HepG2 (cell line): ENCODE measurements around the gene NCKAP1. TPM values are rescaled to one million over a fixed set of nuclear protein-coding genes. Genes with fewer than 3 reads are reported as not detected.

Experiments used
- ATAC-seq: fragments of 200-7000 bp; cut with Tn5 transposase; 3 replicates; pipeline ENCODE4 v1.9.1; 2020; ENCODE audit warnings: mild to moderate bottlenecking, moderate library complexity
- BruUV-seq: library from RNA; stranded (reverse); fragments of 400-500 nt; replicated peaks from 2 replicates; lab custom pipeline; 2021; lab: Mats Ljungman, UMichigan
- CTCF ChIA-PET: fragments of 300-600 bp; formaldehyde crosslinking; extraction: SDS; loops from one replicate; lab custom pipeline; 2021; ENCODE audit warnings: low total read pairs, inconsistent platforms, low intra/inter-chr PET ratio; lab: Yijun Ruan, JAX
- POLR2A ChIA-PET: fragments of 350-600 bp; sonication (Branson Sonifier 250); formaldehyde crosslinking; loops from one replicate; lab custom pipeline; 2020; ENCODE audit warnings: antibody characterized with exemption, inconsistent platforms; lab: Yijun Ruan, JAX
- DNase-seq: peaks from one replicate; pipeline ENCODE4 v3.0.0-alpha.2; 2015; ENCODE audit warnings: low spot score
- FAIRE-seq: peaks from 3 replicates; lab custom pipeline; 2011; peaks lifted over from hg19 to GRCh38; lab: Jason Lieb, UNC
- H2AFZ ChIP-seq: one replicate; pipeline ENCODE4 v1.6.1; 2011; ENCODE audit warnings: low read length, inconsistent platforms
- H3K27ac ChIP-seq: fragments of 300-600 bp; 3 replicates; pipeline ENCODE4 v1.8.0; 2011; ENCODE audit warnings: mixed run types, mild to moderate bottlenecking, mixed read lengths, low read length, inconsistent platforms; ENCODE audit not compliant: insufficient read depth; ENCODE audit errors: extremely low read length
- H3K27me3 ChIP-seq, 2 experiments: fragments of 200-600 bp in 1 of 2; 2 replicates in 1 of 2; 3 replicates in 1 of 2; pipeline versions ENCODE4 v1.6.0 to v1.8.0; 2011; ENCODE audit warnings: low read length in 2 of 2, mild to moderate bottlenecking in 2 of 2, moderate library complexity in 2 of 2, inconsistent platforms in 1 of 2; ENCODE audit not compliant: insufficient read depth in 2 of 2, control insufficient read depth in 1 of 2
- H3K36me3 ChIP-seq, 2 experiments: fragments of 200-600 bp in 1 of 2; replicated peaks in 1 of 2; 2 replicates in 1 of 2; 3 replicates in 1 of 2; pipeline versions ENCODE4 v1.5.1 to v1.8.0; 2011; ENCODE audit warnings: low read length in 2 of 2, inconsistent platforms in 1 of 2; ENCODE audit not compliant: insufficient read depth in 2 of 2, control insufficient read depth in 1 of 2
- H3K4me1 ChIP-seq: 2 replicates; pipeline ENCODE4 v1.5.1; 2012; ENCODE audit warnings: low read length, inconsistent platforms; ENCODE audit not compliant: insufficient read depth
- H3K4me2 ChIP-seq: 2 replicates; pipeline ENCODE4 v1.6.0; 2011; ENCODE audit warnings: low read depth, low read length, inconsistent platforms
- H3K4me3 ChIP-seq, 3 experiments: fragments of 200-600 bp in 1 of 3; sonication (generic), shearing (Covaris generic) in 1 of 3; replicated peaks in 1 of 3; 2 replicates each; pipeline ENCODE4 v1.5.1; 2011 to 2016; ENCODE audit warnings: low read length in 3 of 3, inconsistent platforms in 2 of 3, low read depth in 2 of 3, mild to moderate bottlenecking in 2 of 3, control low read depth in 1 of 3, mixed read lengths in 1 of 3; ENCODE audit not compliant: insufficient read depth in 1 of 3
- H3K79me2 ChIP-seq: one replicate; pipeline ENCODE4 v1.6.1; 2011; ENCODE audit warnings: low read length, inconsistent platforms; ENCODE audit not compliant: insufficient read depth
- H3K9ac ChIP-seq: 2 replicates; pipeline ENCODE4 v1.6.0; 2011; ENCODE audit warnings: mild to moderate bottlenecking, low read depth, low read length, inconsistent platforms; ENCODE audit not compliant: insufficient read depth
- H3K9me3 ChIP-seq: 2 replicates; pipeline ENCODE4 v1.5.1; 2012; ENCODE audit warnings: mild to moderate bottlenecking, low read length
- H4K20me1 ChIP-seq: 2 replicates; pipeline ENCODE4 v1.6.0; 2011; ENCODE audit warnings: inconsistent platforms, mild to moderate bottlenecking, low read length, moderate library complexity; ENCODE audit not compliant: insufficient read depth
- ATF5 ChIP-seq: sonication (generic); formaldehyde crosslinking; IDR thresholded peaks from 2 replicates; pipeline ENCODE4 v1.4.0; 2020; ENCODE audit warnings: mild to moderate bottlenecking, low read depth, missing genetic modification reagents
- DBP ChIP-seq: sonication (generic); formaldehyde crosslinking; IDR thresholded peaks from 2 replicates; pipeline ENCODE4 v1.4.0; 2020; ENCODE audit warnings: missing genetic modification reagents; ENCODE audit errors: not compliant biosample characterization
- E2F1 ChIP-seq: sonication (generic); formaldehyde crosslinking; IDR thresholded peaks from 2 replicates; pipeline ENCODE4 v1.5.0; 2020; ENCODE audit warnings: missing genetic modification reagents
- ELF1 ChIP-seq: sonication (generic); formaldehyde crosslinking; IDR thresholded peaks from 2 replicates; pipeline ENCODE4 v1.4.0; 2020; ENCODE audit warnings: missing genetic modification reagents
- MAZ ChIP-seq, 2 experiments: sonication (generic) in 1 of 2; formaldehyde crosslinking in 1 of 2; IDR thresholded peaks; 2 replicates each; pipeline versions ENCODE4 v1.5.0 to v1.6.1; 2012 to 2020; ENCODE audit warnings: low read depth in 2 of 2, mild to moderate bottlenecking in 2 of 2, borderline replicate concordance in 1 of 2, improper control_type of control experiment in 1 of 2, low read length in 1 of 2, missing genetic modification reagents in 1 of 2, moderate library complexity in 1 of 2
- NAIF1 ChIP-seq: sonication (generic); formaldehyde crosslinking; IDR thresholded peaks from 2 replicates; pipeline ENCODE4 v1.5.0; 2020; ENCODE audit warnings: mild to moderate bottlenecking, missing genetic modification reagents, borderline replicate concordance
- PTBP1 ChIP-seq: fragments of 200-400 bp; formaldehyde crosslinking; IDR thresholded peaks from 2 replicates; pipeline ENCODE4 v1.6.1; 2018; ENCODE audit warnings: low read length, low read depth; ENCODE audit not compliant: poor library complexity, severe bottlenecking
- RAD21 ChIP-seq: fragments of 450-650 bp; formaldehyde crosslinking; IDR thresholded peaks from 2 replicates; pipeline ENCODE4 v1.5.0; 2020; ENCODE audit warnings: mild to moderate bottlenecking
- XRCC5 ChIP-seq: fragments of 200-400 bp; formaldehyde crosslinking; optimal IDR thresholded peaks from 2 replicates; pipeline ENCODE3; 2017; ENCODE audit warnings: mild to moderate bottlenecking, low read length
- ZFP36L2 ChIP-seq: sonication (generic); formaldehyde crosslinking; IDR thresholded peaks from 2 replicates; pipeline ENCODE4 v1.4.0; 2020; ENCODE audit warnings: missing genetic modification reagents
- ZKSCAN8 ChIP-seq: IDR thresholded peaks from 2 replicates; pipeline ENCODE4 v1.6.1; 2016; ENCODE audit warnings: borderline replicate concordance, missing genetic modification reagents, missing compliant biosample characterization
- ZNF230 ChIP-seq: sonication (generic); formaldehyde crosslinking; IDR thresholded peaks from 2 replicates; pipeline ENCODE4 v1.4.0; 2020; ENCODE audit warnings: mild to moderate bottlenecking, missing genetic modification reagents
- ZNF580 ChIP-seq: IDR thresholded peaks from 2 replicates; pipeline ENCODE4 v1.6.1; 2016; ENCODE audit warnings: low read depth, borderline replicate concordance
- ZNF605 ChIP-seq: sonication (generic); formaldehyde crosslinking; IDR thresholded peaks from 2 replicates; pipeline ENCODE4 v1.8.0; 2022; ENCODE audit warnings: mild to moderate bottlenecking, missing genetic modification reagents
- ZNF720 ChIP-seq: sonication (generic); formaldehyde crosslinking; IDR thresholded peaks from 2 replicates; pipeline ENCODE4 v1.4.0; 2020; ENCODE audit warnings: missing genetic modification reagents
- WGBS: methylation state at CpG from one replicate; pipeline ENCODE4 v1.1.6; 2017; ENCODE audit warnings: low lambda C conversion rate; 5-methylcytosine and 5-hydroxymethylcytosine counted together
- in situ Hi-C: cut with HindIII; loops from 2 replicates; pipeline ENCODE4 v1.10.0; 2017; ENCODE audit warnings: low pct_unique_long_range_greater_than_20kb; ENCODE audit not compliant: extremely low pct_ligation_motif_present
- intact Hi-C: fragments of 100-400 bp; cut with micrococcal nuclease; formaldehyde crosslinking; loops from one replicate; pipeline ENCODE4 v1.10.0; 2022; ENCODE audit not compliant: unreplicated experiment
- polyA plus RNA-seq, 8 experiments: library from polyadenylated mRNA; depleted of rRNA in 3 of 8; stranded (reverse) in 7 of 8; unstranded in 1 of 8; fragments of >200 nt; fragmentation: Illumina TruSeq in 4 of 8; extraction: Trizol in 4 of 8; gene quantifications; 2 replicates each; pipeline versions ENCODE4 v1.2.1 to v1.2.3, GENCODE V29; 2011 to 2016; ENCODE audit warnings: low read depth in 4 of 8, missing spikeins in 1 of 8, mixed read lengths in 1 of 8; ENCODE audit not compliant: insufficient read depth in 1 of 8
- total RNA-seq, 5 experiments: library from RNA; depleted of rRNA; stranded (reverse); fragments of >200 nt; fragmentation: Illumina TruSeq; extraction: Trizol; gene quantifications; 2 replicates each; pipeline ENCODE4 v1.2.3, GENCODE V29; 2016; ENCODE audit warnings: low read depth in 1 of 5

The NCKAP1 gene
- total and polyA plus RNA-seq, 2 of the 13 experiments (the other 11 are each of a cell fraction or from before 2014, with no cell fraction given): 72.1 to 96.3 TPM

- no peaks in the 10 kb centered on the region for H3K9me3 ChIP-seq
- H3K4me1 ChIP-seq: peaks cover 15% of the 10 kb centered on the region
- intact Hi-C loops (loop anchor here (5.0 kb wide), 1 partner anchor 45 kb away; the partner anchor contains the start of gene FRZB), in situ Hi-C loops (no loop called here)
- no peak overlapping the region for H3K4me3 ChIP-seq
- BruUV-seq: no TSS peak
- CTCF ChIA-PET: no interaction called here
- no peak overlapping the region for H3K27ac ChIP-seq
- TF ChIP-seq ZNF230 (no peak), DBP (CRISPR knock-in tag) (no peak), NAIF1 (CRISPR knock-in tag) (no peak), ZKSCAN8 (CRISPR knock-in tag) (no peak), MAZ (IDR thresholded peaks at IDR 0.05; ENCODE audit: borderline replicate concordance, low read depth, low read length) (no peak), MAZ (CRISPR knock-in tag; IDR thresholded peaks at IDR 0.05; ENCODE audit: low read depth) (no peak), ZNF605 (CRISPR knock-in tag) (no peak), ZNF580 (no peak), ZFP36L2 (CRISPR knock-in tag) (no peak), ZNF720 (CRISPR knock-in tag) (no peak), ATF5 (CRISPR knock-in tag) (no peak), E2F1 (CRISPR knock-in tag) (no peak), XRCC5 (no peak), ELF1 (no peak), RAD21 (CRISPR knock-in tag) (no peak), PTBP1 (no peak)
- ATAC-seq (no peak), DNase-seq (no peak), FAIRE-seq (no peak)
- POLR2A ChIA-PET: no interaction called here
- no peaks in the 10 kb centered on the region for H3K27me3 ChIP-seq
- peaks cover 0 to 16% of the 10 kb centered on the region in 2 experiments; a peak in 2 of 5 replicates for H3K36me3 ChIP-seq
- 94% methylated on average over 3 of the region's 3 CpGs for WGBS
- no peak overlapping the region for H2AFZ ChIP-seq
- no peak overlapping the region for H3K9ac ChIP-seq
- H3K4me2 ChIP-seq: no peak overlapping the region
- H3K79me2 ChIP-seq: no peaks in the 10 kb centered on the region
- no peaks in the 10 kb centered on the region for H4K20me1 ChIP-seq
These were observed 125.7 kb downstream of the NCKAP1 start for GRCh38 chr2:182912518-182912915.
